ENCODE measurements around the gene EMC9. TPM values are rescaled to one million over a fixed set of nuclear protein-coding genes. Genes with fewer than 3 reads are reported as not detected.

Gene EMC9
- total and polyA plus RNA-seq, 5 donors: 17.2 to 21.2 (median 18.5) TPM

DNA sequence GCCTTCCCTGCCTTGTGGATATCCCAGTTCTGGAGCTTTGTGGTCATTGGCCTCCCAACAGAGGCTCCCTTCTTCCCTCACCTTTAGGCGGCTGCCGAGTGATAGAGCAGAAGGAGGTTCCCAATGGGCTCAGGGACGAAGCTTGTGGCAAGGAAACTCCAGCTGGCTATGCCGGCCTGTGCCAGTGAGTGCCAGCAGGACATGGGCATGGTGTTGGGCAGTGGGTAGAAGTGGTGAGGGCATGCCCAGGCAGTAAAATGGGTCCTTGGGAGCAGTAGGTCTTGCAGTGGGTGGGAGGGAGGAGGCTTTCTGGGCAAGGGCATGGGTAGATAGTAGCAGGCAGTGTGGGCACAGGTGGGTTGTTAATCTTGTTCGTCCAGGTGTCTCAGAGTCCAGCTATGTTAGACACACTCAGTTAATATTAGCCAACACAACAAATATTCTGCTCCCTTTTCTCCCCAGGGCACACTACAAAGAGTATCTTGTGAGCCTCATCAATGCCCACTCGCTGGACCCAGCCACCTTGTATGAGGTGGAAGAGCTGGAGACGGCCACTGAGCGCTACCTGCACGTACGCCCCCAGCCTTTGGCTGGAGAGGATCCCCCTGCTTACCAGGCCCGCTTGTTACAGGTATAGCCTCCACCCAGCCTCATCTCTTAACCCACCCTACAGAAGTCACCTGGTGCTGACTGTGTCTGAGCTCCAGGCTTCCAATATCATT is 18.5 kb upstream of the EMC9 start:
- peak in 1 of 3 donors; percentile 47 for DNase-seq
- no peaks in the 10 kb centered on the region for H3K9me3 ChIP-seq (ENCODE audit: control insufficient read depth, low read length)
- H3K27ac ChIP-seq (ENCODE audit: low read length): no peak overlapping the region
- H3K4me3 ChIP-seq (ENCODE audit: low read length): no peak overlapping the region
- intact Hi-C loops (cut with DNase I): no loop called here
- ATAC-seq: no peak
- 89% methylated on average over 11 of the region's 11 CpGs for WGBS
- no peaks in the 10 kb centered on the region for H3K27me3 ChIP-seq (ENCODE audit: control insufficient read depth, insufficient read depth)
- H3K4me1 ChIP-seq (ENCODE audit: control insufficient read depth, insufficient read depth, low read length): peaks cover 3% of the 10 kb centered on the region

GRCh38 chr14:24157331-24157730 is 15.9 kb upstream of the EMC9 start:
- WGBS: 89% methylated on average over 12 of the region's 12 CpGs
- H3K27ac ChIP-seq (ENCODE audit: low read length): no peak overlapping the region
- H3K27me3 ChIP-seq (ENCODE audit: control insufficient read depth, insufficient read depth): no peaks in the 10 kb centered on the region
- no peak overlapping the region for H3K4me3 ChIP-seq (ENCODE audit: low read length)
- H3K9me3 ChIP-seq (ENCODE audit: control insufficient read depth, low read length): no peaks in the 10 kb centered on the region
- DNase-seq (no peak), ATAC-seq (no peak)
- no peaks in the 10 kb centered on the region for H3K4me1 ChIP-seq (ENCODE audit: control insufficient read depth, insufficient read depth, low read length)
- intact Hi-C loops (cut with DNase I): no loop called here

DNA sequence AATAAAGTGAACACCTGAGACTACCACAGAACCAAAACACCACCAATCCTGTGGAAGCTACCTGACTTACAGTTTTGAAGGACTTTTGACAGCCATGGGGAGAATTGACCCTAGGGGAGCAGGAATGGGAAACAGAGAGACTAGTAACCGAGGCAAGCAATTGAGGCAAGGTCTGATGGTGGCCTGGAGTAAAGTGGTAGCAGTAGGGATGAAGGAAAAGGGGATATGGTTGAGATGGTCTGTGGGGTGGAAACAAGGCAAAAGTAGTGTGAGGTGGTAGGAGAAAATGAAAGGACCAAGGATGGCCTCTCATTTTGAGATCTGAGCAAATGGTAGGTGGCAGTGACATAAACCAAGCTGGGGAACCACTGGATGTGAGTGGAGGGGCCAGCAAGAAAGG is 15.4 kb upstream of the EMC9 start:
- DNase-seq: no peak
- intact Hi-C loops (cut with DNase I): no loop called here
- Histone ChIP-seq H3K4me1 (ENCODE audit: control insufficient read depth, insufficient read depth, low read length) (no peaks in the 10 kb centered on the region), H3K27ac (ENCODE audit: low read length) (no peak overlapping the region), H3K27me3 (ENCODE audit: control insufficient read depth, insufficient read depth) (no peaks in the 10 kb centered on the region), H3K9me3 (ENCODE audit: control insufficient read depth, low read length) (no peaks in the 10 kb centered on the region), H3K4me3 (ENCODE audit: low read length) (no peak overlapping the region)
- ATAC-seq: no peak
- WGBS: 88% methylated on average over 1 of the region's 1 CpG

DNA sequence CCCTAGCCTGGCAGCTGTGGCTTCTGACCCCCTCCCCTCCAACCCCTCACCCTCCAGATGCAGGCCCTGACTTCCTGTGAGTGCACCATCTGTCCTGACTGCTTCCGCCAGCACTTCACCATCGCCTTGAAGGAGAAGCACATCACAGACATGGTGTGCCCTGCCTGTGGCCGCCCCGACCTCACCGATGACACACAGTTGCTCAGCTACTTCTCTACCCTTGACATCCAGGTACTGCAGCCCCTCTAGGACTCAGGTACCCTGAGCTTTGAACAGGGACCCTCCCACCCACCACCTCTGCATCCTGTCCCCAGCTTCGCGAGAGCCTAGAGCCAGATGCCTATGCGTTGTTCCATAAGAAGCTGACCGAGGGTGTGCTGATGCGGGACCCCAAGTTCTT is 13.7 kb upstream of the EMC9 start:
- Histone ChIP-seq H3K4me3 (ENCODE audit: low read length) (no peak overlapping the region), H3K4me1 (ENCODE audit: control insufficient read depth, insufficient read depth, low read length) (no peaks in the 10 kb centered on the region), H3K27ac (ENCODE audit: low read length) (no peak overlapping the region), H3K9me3 (ENCODE audit: control insufficient read depth, low read length) (no peaks in the 10 kb centered on the region), H3K27me3 (ENCODE audit: control insufficient read depth, insufficient read depth) (no peaks in the 10 kb centered on the region)
- DNase-seq (no peak), ATAC-seq (no peak)
- intact Hi-C loops (cut with DNase I): no loop called here
- WGBS: 94% methylated on average over 10 of the region's 10 CpGs

DNA sequence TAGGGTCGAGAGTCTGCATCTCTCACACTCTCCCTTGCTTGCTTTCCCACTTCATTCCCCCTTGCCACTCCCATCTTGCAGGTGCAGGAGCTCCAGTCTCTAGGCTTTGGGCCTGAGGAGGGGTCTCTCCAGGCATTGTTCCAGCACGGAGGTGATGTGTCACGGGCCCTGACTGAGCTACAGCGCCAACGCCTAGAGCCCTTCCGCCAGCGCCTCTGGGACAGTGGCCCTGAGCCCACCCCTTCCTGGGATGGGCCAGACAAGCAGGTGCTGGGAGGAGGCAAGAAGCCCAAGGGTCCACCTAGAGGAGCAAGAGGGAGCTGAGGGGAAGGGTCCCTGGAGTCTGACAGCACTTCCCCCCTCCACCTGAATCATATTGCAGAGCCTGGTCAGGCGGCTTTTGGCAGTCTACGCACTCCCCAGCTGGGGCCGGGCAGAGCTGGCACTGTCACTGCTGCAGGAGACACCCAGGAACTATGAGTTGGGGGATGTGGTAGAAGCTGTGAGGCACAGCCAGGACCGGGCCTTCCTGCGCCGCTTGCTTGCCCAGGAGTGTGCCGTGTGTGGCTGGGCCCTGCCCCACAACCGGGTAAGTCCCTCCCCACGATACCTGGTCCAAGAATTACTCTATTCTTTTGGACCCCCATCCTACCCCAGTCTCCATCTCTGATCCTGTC is 10.2 kb upstream of the EMC9 start:
- ATAC-seq (no peak), DNase-seq (no peak)
- no peaks in the 10 kb centered on the region for H3K27me3 ChIP-seq (ENCODE audit: control insufficient read depth, insufficient read depth)
- H3K27ac ChIP-seq (ENCODE audit: low read length): no peak overlapping the region
- intact Hi-C loops (cut with DNase I): no loop called here
- H3K9me3 ChIP-seq (ENCODE audit: control insufficient read depth, low read length): no peaks in the 10 kb centered on the region
- 93% methylated on average over 16 of the region's 16 CpGs for WGBS
- peaks cover 8% of the 10 kb centered on the region for H3K4me1 ChIP-seq (ENCODE audit: control insufficient read depth, insufficient read depth, low read length)
- H3K4me3 ChIP-seq (ENCODE audit: low read length): no peak overlapping the region

DNA sequence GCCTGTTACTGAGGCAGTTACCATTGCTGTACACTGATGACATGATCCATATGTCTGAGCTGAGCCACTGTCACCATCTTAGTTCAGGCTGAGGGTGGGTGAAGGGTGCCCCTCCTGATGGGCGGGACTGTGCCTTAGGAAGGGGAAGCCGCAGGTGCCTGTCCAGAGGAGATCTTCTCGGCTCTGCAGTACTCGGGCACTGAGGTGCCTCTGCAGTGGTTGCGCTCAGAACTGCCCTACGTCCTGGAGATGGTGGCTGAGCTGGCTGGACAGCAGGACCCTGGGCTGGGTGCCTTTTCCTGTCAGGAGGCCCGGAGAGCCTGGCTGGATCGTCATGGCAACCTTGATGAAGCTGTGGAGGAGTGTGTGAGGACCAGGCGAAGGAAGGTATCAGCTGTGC is 9.6 kb upstream of the EMC9 start:
- Histone ChIP-seq H3K4me3 (ENCODE audit: low read length) (no peak overlapping the region), H3K9me3 (ENCODE audit: control insufficient read depth, low read length) (no peaks in the 10 kb centered on the region), H3K27me3 (ENCODE audit: control insufficient read depth, insufficient read depth) (no peaks in the 10 kb centered on the region), H3K27ac (ENCODE audit: low read length) (no peak overlapping the region), H3K4me1 (ENCODE audit: control insufficient read depth, insufficient read depth, low read length) (peaks cover 8% of the 10 kb centered on the region)
- intact Hi-C loops (cut with DNase I): no loop called here
- ATAC-seq (no peak), DNase-seq (no peak)
- WGBS: 81% methylated on average over 9 of the region's 9 CpGs

- H3K9me3 ChIP-seq (ENCODE audit: control insufficient read depth, low read length): no peaks in the 10 kb centered on the region
- no peak overlapping the region for H3K4me3 ChIP-seq (ENCODE audit: low read length)
- DNase-seq (no peak), ATAC-seq (no peak)
- intact Hi-C loops (cut with DNase I): no loop called here
- peaks cover 10% of the 10 kb centered on the region for H3K4me1 ChIP-seq (ENCODE audit: control insufficient read depth, insufficient read depth, low read length)
- no peak overlapping the region for H3K27ac ChIP-seq (ENCODE audit: low read length)
- no peaks in the 10 kb centered on the region for H3K27me3 ChIP-seq (ENCODE audit: control insufficient read depth, insufficient read depth)
- WGBS: 90% methylated on average over 9 of the region's 9 CpGs
Observed at GRCh38 chr14:24150567-24150966, 9.2 kb upstream of the EMC9 start.

GRCh38 chr14:24150061-24150460 is 8.7 kb upstream of the EMC9 start:
- no peaks in the 10 kb centered on the region for H3K27me3 ChIP-seq (ENCODE audit: control insufficient read depth, insufficient read depth)
- H3K4me3 ChIP-seq (ENCODE audit: low read length): no peak overlapping the region
- DNase-seq (no peak), ATAC-seq (no peak)
- intact Hi-C loops (cut with DNase I): no loop called here
- 94% methylated on average over 9 of the region's 9 CpGs for whole genome bisulfite sequencing
- H3K27ac ChIP-seq (ENCODE audit: low read length): no peak overlapping the region
- no peaks in the 10 kb centered on the region for H3K9me3 ChIP-seq (ENCODE audit: control insufficient read depth, low read length)
- peaks cover 12% of the 10 kb centered on the region for H3K4me1 ChIP-seq (ENCODE audit: control insufficient read depth, insufficient read depth, low read length)

DNA sequence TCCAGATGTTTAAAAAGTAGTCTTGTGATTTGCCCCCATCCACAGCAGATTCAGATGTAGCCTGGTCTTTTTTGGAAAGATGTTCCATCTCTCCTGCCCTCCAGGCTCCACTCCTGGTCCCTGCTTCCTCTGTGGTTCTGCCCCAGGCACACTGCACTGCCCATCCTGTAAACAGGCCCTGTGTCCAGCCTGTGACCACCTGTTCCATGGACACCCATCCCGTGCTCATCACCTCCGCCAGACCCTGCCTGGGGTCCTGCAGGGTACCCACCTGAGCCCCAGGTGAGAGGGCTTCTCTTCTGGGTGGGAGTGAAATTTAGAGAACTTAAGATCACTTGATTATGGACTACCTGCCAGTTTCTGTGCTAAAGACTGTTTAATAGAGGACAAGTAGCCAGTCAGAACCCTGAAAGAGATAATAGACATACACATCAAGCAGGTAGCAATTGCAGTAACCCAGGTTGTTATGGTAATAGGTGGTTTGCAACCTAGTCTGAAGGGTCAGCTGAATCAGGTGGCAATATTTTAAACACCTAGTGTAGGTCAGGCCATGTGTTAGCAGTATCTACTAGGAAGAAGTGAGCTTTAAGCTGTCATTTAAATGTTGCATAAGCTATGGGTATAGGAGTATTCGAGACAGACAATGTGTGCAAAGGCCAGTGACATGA is 8.0 kb upstream of the EMC9 start:
- DNase-seq: no peak
- 95% methylated on average over 3 of the region's 3 CpGs for WGBS
- intact Hi-C loops (cut with DNase I): no loop called here
- Histone ChIP-seq H3K27me3 (ENCODE audit: control insufficient read depth, insufficient read depth) (no peaks in the 10 kb centered on the region), H3K27ac (ENCODE audit: low read length) (no peak overlapping the region), H3K4me1 (ENCODE audit: control insufficient read depth, insufficient read depth, low read length) (peaks cover 12% of the 10 kb centered on the region), H3K4me3 (ENCODE audit: low read length) (no peak overlapping the region), H3K9me3 (ENCODE audit: control insufficient read depth, low read length) (no peaks in the 10 kb centered on the region)
- ATAC-seq: no peak

DNA sequence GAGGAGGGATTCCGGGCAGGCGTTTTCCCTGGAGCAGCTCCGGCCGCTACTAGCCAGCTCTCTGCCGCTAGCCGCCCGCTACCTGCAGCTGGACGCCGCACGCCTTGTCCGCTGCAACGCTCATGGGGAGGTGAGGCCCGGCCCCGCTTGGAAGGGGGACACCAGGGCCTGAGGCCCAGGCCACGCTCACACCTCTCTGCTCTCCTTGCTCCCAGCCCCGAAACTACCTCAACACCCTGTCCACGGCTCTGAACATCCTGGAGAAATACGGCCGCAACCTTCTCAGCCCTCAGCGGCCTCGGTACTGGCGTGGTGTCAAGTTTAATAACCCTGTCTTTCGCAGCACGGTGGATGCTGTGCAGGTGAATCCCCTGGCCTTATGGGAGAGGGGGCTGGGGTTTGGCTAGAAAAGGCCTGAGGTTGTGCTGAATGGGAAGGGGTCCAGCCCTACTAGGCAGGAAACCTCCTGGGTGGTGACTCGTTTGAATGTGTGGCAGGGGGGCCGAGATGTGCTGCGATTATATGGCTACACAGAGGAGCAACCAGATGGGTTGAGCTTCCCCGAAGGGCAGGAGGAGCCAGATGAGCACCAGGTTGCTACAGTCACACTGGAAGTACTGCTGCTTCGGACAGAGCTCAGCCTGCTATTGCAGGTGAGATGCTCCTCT is 6.5 kb upstream of the EMC9 start:
- Histone ChIP-seq H3K9me3 (ENCODE audit: control insufficient read depth, low read length) (no peaks in the 10 kb centered on the region), H3K27me3 (ENCODE audit: control insufficient read depth, insufficient read depth) (no peaks in the 10 kb centered on the region), H3K4me3 (ENCODE audit: low read length) (peak overlapping the region; percentile 89), H3K27ac (ENCODE audit: low read length) (peak overlapping the region; percentile 77), H3K4me1 (ENCODE audit: control insufficient read depth, insufficient read depth, low read length) (peaks cover 12% of the 10 kb centered on the region)
- WGBS: 7% methylated on average over 29 of the region's 29 CpGs
- ATAC-seq (no peak), DNase-seq (no peak)
- intact Hi-C loops (cut with DNase I): no loop called here
